H1 (cell line): ENCODE results near the gene ARMC5. TPM values are rescaled to one million over a fixed set of nuclear protein-coding genes. Genes with fewer than 3 reads are reported as not detected.

ENCODE experiments used
- EP300 ChIP-seq, 2 experiments: IDR thresholded peaks; 1 replicate in 1 of 2; 2 replicates in 1 of 2; pipeline ENCODE4 v1.6.1; 2011 to 2012; ENCODE audit warnings: low read depth in 2 of 2, low read length in 2 of 2, mild to moderate bottlenecking in 2 of 2, borderline replicate concordance in 1 of 2, inconsistent platforms in 1 of 2, moderate library complexity in 1 of 2
- POLR2A ChIP-seq, 2 experiments: IDR thresholded peaks; 1 replicate in 1 of 2; 2 replicates in 1 of 2; pipeline ENCODE4 v1.6.1; 2011; ENCODE audit warnings: low read depth in 2 of 2, low read length in 2 of 2, mild to moderate bottlenecking in 2 of 2; ENCODE audit errors: control extremely low read depth in 1 of 2
- SP2 ChIP-seq: IDR thresholded peaks from 2 replicates; pipeline ENCODE4 v1.6.1; 2012; ENCODE audit warnings: mild to moderate bottlenecking, low read length, inconsistent platforms
- TAF7 ChIP-seq: optimal IDR thresholded peaks from 2 replicates; pipeline ENCODE3; 2011; ENCODE audit warnings: low read depth, mild to moderate bottlenecking, inconsistent platforms, low read length, moderate library complexity, borderline replicate concordance
- polyA plus RNA-seq, 7 experiments: library from polyadenylated mRNA; depleted of rRNA in 3 of 7; stranded (reverse) in 5 of 7; unstranded in 2 of 7; fragments of >200 nt in 5 of 7; fragments of 200-250 nt in 2 of 7; gene quantifications; 1 replicate in 5 of 7; 2 replicates in 1 of 7; 4 replicates in 1 of 7; pipeline versions ENCODE4 v1.2.1 to v1.2.3, GENCODE V29; 2011 to 2013; ENCODE audit warnings: missing spikeins in 2 of 7, mixed read lengths in 2 of 7
- total RNA-seq: library from RNA; stranded (reverse); fragmentation: NEBNext Ultra II Directional; extraction: Animal tissue kit (Norgen Biotek cat#: 25700); gene quantifications from 2 replicates; pipeline ENCODE4 v1.2.1, GENCODE V29; 2021
- TF ChIP-seq, protein P1 (sequence below): fragments of 300-600 bp; sonication (generic); IDR thresholded peaks from 2 replicates; pipeline ENCODE4 v1.7.1; 2012; ENCODE audit warnings: low read length, moderate library complexity, mild to moderate bottlenecking, inconsistent platforms; ENCODE audit not compliant: insufficient replicate concordance

The ARMC5 gene
- total and polyA plus RNA-seq, 2 of the 8 experiments (the other 6 are each of a cell fraction or from before 2014, with no cell fraction given) = 7.8 to 8.7 TPM

DNA sequence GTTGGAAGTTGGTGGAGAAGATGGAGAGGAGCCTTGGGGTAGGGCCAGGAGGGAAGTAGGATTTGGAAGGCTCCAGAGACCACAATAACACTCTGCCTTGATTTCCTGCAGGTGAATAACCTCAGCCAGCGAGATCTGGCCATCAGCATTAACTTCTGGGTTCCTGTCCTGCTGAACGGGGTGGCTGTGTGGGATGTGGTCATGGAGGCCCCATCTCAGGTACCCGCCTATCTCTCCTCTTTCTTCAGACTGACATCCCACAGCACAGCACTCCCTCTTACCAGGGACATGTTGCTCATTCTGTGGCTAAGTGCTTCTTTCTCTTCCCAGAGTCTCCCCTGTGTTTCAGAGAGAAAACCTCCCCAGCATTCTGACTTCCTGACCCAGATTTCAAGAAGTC, 36.1 kb upstream of the ARMC5 start (continued):
- TF ChIP-seq, protein P1, sequence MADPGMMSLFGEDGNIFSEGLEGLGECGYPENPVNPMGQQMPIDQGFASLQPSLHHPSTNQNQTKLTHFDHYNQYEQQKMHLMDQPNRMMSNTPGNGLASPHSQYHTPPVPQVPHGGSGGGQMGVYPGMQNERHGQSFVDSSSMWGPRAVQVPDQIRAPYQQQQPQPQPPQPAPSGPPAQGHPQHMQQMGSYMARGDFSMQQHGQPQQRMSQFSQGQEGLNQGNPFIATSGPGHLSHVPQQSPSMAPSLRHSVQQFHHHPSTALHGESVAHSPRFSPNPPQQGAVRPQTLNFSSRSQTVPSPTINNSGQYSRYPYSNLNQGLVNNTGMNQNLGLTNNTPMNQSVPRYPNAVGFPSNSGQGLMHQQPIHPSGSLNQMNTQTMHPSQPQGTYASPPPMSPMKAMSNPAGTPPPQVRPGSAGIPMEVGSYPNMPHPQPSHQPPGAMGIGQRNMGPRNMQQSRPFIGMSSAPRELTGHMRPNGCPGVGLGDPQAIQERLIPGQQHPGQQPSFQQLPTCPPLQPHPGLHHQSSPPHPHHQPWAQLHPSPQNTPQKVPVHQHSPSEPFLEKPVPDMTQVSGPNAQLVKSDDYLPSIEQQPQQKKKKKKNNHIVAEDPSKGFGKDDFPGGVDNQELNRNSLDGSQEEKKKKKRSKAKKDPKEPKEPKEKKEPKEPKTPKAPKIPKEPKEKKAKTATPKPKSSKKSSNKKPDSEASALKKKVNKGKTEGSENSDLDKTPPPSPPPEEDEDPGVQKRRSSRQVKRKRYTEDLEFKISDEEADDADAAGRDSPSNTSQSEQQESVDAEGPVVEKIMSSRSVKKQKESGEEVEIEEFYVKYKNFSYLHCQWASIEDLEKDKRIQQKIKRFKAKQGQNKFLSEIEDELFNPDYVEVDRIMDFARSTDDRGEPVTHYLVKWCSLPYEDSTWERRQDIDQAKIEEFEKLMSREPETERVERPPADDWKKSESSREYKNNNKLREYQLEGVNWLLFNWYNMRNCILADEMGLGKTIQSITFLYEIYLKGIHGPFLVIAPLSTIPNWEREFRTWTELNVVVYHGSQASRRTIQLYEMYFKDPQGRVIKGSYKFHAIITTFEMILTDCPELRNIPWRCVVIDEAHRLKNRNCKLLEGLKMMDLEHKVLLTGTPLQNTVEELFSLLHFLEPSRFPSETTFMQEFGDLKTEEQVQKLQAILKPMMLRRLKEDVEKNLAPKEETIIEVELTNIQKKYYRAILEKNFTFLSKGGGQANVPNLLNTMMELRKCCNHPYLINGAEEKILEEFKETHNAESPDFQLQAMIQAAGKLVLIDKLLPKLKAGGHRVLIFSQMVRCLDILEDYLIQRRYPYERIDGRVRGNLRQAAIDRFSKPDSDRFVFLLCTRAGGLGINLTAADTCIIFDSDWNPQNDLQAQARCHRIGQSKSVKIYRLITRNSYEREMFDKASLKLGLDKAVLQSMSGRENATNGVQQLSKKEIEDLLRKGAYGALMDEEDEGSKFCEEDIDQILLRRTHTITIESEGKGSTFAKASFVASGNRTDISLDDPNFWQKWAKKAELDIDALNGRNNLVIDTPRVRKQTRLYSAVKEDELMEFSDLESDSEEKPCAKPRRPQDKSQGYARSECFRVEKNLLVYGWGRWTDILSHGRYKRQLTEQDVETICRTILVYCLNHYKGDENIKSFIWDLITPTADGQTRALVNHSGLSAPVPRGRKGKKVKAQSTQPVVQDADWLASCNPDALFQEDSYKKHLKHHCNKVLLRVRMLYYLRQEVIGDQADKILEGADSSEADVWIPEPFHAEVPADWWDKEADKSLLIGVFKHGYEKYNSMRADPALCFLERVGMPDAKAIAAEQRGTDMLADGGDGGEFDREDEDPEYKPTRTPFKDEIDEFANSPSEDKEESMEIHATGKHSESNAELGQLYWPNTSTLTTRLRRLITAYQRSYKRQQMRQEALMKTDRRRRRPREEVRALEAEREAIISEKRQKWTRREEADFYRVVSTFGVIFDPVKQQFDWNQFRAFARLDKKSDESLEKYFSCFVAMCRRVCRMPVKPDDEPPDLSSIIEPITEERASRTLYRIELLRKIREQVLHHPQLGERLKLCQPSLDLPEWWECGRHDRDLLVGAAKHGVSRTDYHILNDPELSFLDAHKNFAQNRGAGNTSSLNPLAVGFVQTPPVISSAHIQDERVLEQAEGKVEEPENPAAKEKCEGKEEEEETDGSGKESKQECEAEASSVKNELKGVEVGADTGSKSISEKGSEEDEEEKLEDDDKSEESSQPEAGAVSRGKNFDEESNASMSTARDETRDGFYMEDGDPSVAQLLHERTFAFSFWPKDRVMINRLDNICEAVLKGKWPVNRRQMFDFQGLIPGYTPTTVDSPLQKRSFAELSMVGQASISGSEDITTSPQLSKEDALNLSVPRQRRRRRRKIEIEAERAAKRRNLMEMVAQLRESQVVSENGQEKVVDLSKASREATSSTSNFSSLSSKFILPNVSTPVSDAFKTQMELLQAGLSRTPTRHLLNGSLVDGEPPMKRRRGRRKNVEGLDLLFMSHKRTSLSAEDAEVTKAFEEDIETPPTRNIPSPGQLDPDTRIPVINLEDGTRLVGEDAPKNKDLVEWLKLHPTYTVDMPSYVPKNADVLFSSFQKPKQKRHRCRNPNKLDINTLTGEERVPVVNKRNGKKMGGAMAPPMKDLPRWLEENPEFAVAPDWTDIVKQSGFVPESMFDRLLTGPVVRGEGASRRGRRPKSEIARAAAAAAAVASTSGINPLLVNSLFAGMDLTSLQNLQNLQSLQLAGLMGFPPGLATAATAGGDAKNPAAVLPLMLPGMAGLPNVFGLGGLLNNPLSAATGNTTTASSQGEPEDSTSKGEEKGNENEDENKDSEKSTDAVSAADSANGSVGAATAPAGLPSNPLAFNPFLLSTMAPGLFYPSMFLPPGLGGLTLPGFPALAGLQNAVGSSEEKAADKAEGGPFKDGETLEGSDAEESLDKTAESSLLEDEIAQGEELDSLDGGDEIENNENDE = no peak
- TF ChIP-seq EP300 (IDR thresholded peaks at IDR 0.05; ENCODE audit: borderline replicate concordance in 1 of 2, low read depth in 2 of 2, low read length in 2 of 2) (no peak), TAF7 (no peak), POLR2A (IDR thresholded peaks at IDR 0.05; ENCODE audit: control extremely low read depth in 1 of 2, low read depth in 2 of 2, low read length in 2 of 2) (no peak), SP2 (no peak)
- TF ChIP-seq, all 59 proteins: peak for 0
